Measurements from ENCODE around the gene LDHD. TPM values are rescaled to one million over a fixed set of nuclear protein-coding genes. Genes with fewer than 3 reads are reported as not detected.
"Not testable (repeated sequence)": the region's sequence is repeated elsewhere in the genome, so short reads cannot be mapped to it uniquely, and the experiment has no call there.

LDHD gene
- polyA plus RNA-seq, 1 donor (not counting 4 experiments of a cell fraction or from before 2014, with no cell fraction given): 0.34 TPM

GRCh38 chr16:75092777-75093176 is 23.8 kb downstream of the LDHD start:
- peaks cover 3% of the 10 kb centered on the region for H3K9me1 ChIP-seq (ENCODE audit: control insufficient read depth, extremely low read depth, insufficient read depth, low read length)
- H3K9me3 ChIP-seq (ENCODE audit: control insufficient read depth, low read depth, low read length): no peaks in the 10 kb centered on the region
- no peak overlapping the region for H3K4me2 ChIP-seq (ENCODE audit: control insufficient read depth, extremely low read depth, insufficient read depth, low read depth, low read length)
- no peaks in the 10 kb centered on the region for H4K20me1 ChIP-seq (ENCODE audit: control insufficient read depth, extremely low read depth, insufficient read depth, low read length)
- H3K4me3 ChIP-seq (ENCODE audit: control insufficient read depth in 2 of 3, extremely low read depth in 1 of 3, insufficient read depth in 2 of 3, low read depth in 1 of 3, low read length in 3 of 3): no peak overlapping the region
- H3K79me2 ChIP-seq (ENCODE audit: control insufficient read depth, insufficient read depth, low read length): peaks cover 14% of the 10 kb centered on the region
- H3K27me3 ChIP-seq (ENCODE audit: control insufficient read depth, extremely low read depth, insufficient read depth, low read length): no peaks in the 10 kb centered on the region
- DNase-seq (ENCODE audit: low read depth, low spot score) (no peak), FAIRE-seq (no peak)
- TF ChIP-seq EZH2 (IDR thresholded peaks at IDR 0.05; ENCODE audit: low read length) (no peak), CTCF (optimal IDR thresholded peaks at IDR 0.05 in 1 of 3, IDR thresholded peaks at IDR 0.05 in 1 of 3, conservative IDR thresholded peaks at IDR 0.05 in 1 of 3; ENCODE audit: extremely low read depth in 1 of 3, insufficient read depth in 2 of 3, low read length in 3 of 3) (no peak)
- peaks cover 2 to 7% of the 10 kb centered on the region in 2 experiments for H3K36me3 ChIP-seq (ENCODE audit: control insufficient read depth in 2 of 2, extremely low read depth in 1 of 2, insufficient read depth in 2 of 2, low read length in 2 of 2)
- H3K27ac ChIP-seq (ENCODE audit: control insufficient read depth, insufficient read depth, low read length): no peak overlapping the region
- H3K4me1 ChIP-seq (ENCODE audit: control insufficient read depth, extremely low read depth, insufficient read depth, low read length): peaks cover 23% of the 10 kb centered on the region
- H2AFZ ChIP-seq (ENCODE audit: control insufficient read depth, low read length): no peak overlapping the region
- dilution Hi-C loops (cut with MboI; ENCODE audit: extremely low pct_ligation_motif_present, low sequenced_read_pairs): no loop called here
- no peak overlapping the region for H3K9ac ChIP-seq (ENCODE audit: control insufficient read depth, extremely low read depth, insufficient read depth, low read length)

- dilution Hi-C loops (cut with MboI; ENCODE audit: extremely low pct_ligation_motif_present, low sequenced_read_pairs); DNase-seq (ENCODE audit: low read depth, low spot score); H2AFZ ChIP-seq (ENCODE audit: control insufficient read depth, low read length); H3K9me1 ChIP-seq (ENCODE audit: control insufficient read depth, extremely low read depth, insufficient read depth, low read length); H3K36me3 ChIP-seq (ENCODE audit: control insufficient read depth in 2 of 2, extremely low read depth in 1 of 2, insufficient read depth in 2 of 2, low read length in 2 of 2); H3K9me3 ChIP-seq (ENCODE audit: control insufficient read depth, low read depth, low read length); H3K4me2 ChIP-seq (ENCODE audit: control insufficient read depth, extremely low read depth, insufficient read depth, low read depth, low read length); FAIRE-seq; H3K4me3 ChIP-seq (ENCODE audit: control insufficient read depth in 2 of 3, extremely low read depth in 1 of 3, insufficient read depth in 2 of 3, low read depth in 1 of 3, low read length in 3 of 3); H3K9ac ChIP-seq (ENCODE audit: control insufficient read depth, extremely low read depth, insufficient read depth, low read length); H3K27me3 ChIP-seq (ENCODE audit: control insufficient read depth, extremely low read depth, insufficient read depth, low read length); H3K27ac ChIP-seq (ENCODE audit: control insufficient read depth, insufficient read depth, low read length); H4K20me1 ChIP-seq (ENCODE audit: control insufficient read depth, extremely low read depth, insufficient read depth, low read length): not testable (repeated sequence)
- Histone ChIP-seq H3K79me2 (ENCODE audit: control insufficient read depth, insufficient read depth, low read length) (peaks cover 19% of the 10 kb centered on the region), H3K4me1 (ENCODE audit: control insufficient read depth, extremely low read depth, insufficient read depth, low read length) (peaks cover 24% of the 10 kb centered on the region)
Measured at GRCh38 chr16:75091619-75092018, 25.0 kb downstream of the LDHD start.

- H3K9me3 ChIP-seq (ENCODE audit: control insufficient read depth, low read depth, low read length); DNase-seq (ENCODE audit: low read depth, low spot score); H3K9ac ChIP-seq (ENCODE audit: control insufficient read depth, extremely low read depth, insufficient read depth, low read length); H3K9me1 ChIP-seq (ENCODE audit: control insufficient read depth, extremely low read depth, insufficient read depth, low read length); H4K20me1 ChIP-seq (ENCODE audit: control insufficient read depth, extremely low read depth, insufficient read depth, low read length); H3K27ac ChIP-seq (ENCODE audit: control insufficient read depth, insufficient read depth, low read length); H3K4me3 ChIP-seq (ENCODE audit: control insufficient read depth in 2 of 3, extremely low read depth in 1 of 3, insufficient read depth in 2 of 3, low read depth in 1 of 3, low read length in 3 of 3); H3K4me2 ChIP-seq (ENCODE audit: control insufficient read depth, extremely low read depth, insufficient read depth, low read depth, low read length); dilution Hi-C loops (cut with MboI; ENCODE audit: extremely low pct_ligation_motif_present, low sequenced_read_pairs); FAIRE-seq; H3K36me3 ChIP-seq (ENCODE audit: control insufficient read depth in 2 of 2, extremely low read depth in 1 of 2, insufficient read depth in 2 of 2, low read length in 2 of 2); H3K27me3 ChIP-seq (ENCODE audit: control insufficient read depth, extremely low read depth, insufficient read depth, low read length); H2AFZ ChIP-seq (ENCODE audit: control insufficient read depth, low read length): not testable (repeated sequence)
- H3K4me1 ChIP-seq (ENCODE audit: control insufficient read depth, extremely low read depth, insufficient read depth, low read length): peaks cover 16% of the 10 kb centered on the region
- peaks cover 19% of the 10 kb centered on the region for H3K79me2 ChIP-seq (ENCODE audit: control insufficient read depth, insufficient read depth, low read length)
Measured at GRCh38 chr16:75090899-75091298, 25.7 kb downstream of the LDHD start.

Data from keratinocyte (primary cell).